Heart right ventricle (tissue), 16 donors: ENCODE data around the gene PRPSAP1. TPM values are rescaled to one million over a fixed set of nuclear protein-coding genes. Genes with fewer than 3 reads are reported as not detected.

Source experiments
- ATAC-seq, 8 donors: fragments of 200-7000 bp; cut with Tn5 transposase; one replicate each; pipeline ENCODE4 v1.9.1; 2020; ENCODE audit warnings: mild to moderate bottlenecking in 8 of 8, moderate library complexity in 8 of 8, moderate number of reproducible peaks in 1 of 8
- DNase-seq, 2 donors: peaks; one replicate each; pipeline ENCODE4 v3.0.0-alpha.2; 2020
- H3K27ac ChIP-seq, 10 donors: fragments of 200-600 bp; sonication (generic) in 2 of 10; one replicate each; pipeline versions ENCODE4 v1.5.0 to v1.8.0; 2020 to 2022; ENCODE audit warnings: mild to moderate bottlenecking in 3 of 10
- H3K27me3 ChIP-seq, 7 donors: fragments of 200-600 bp; one replicate each; pipeline ENCODE4 v1.8.0; 2021 to 2022; ENCODE audit warnings: mild to moderate bottlenecking in 2 of 7
- H3K36me3 ChIP-seq, 9 donors: fragments of 200-600 bp; sonication (generic) in 1 of 9; one replicate each; pipeline versions ENCODE4 v1.5.0 to v1.8.0; 2020 to 2022; ENCODE audit warnings: mild to moderate bottlenecking in 2 of 9
- H3K4me1 ChIP-seq, 9 donors: fragments of 200-600 bp; sonication (generic) in 1 of 9; one replicate each; pipeline versions ENCODE4 v1.5.0 to v1.8.0; 2020 to 2022; ENCODE audit warnings: mild to moderate bottlenecking in 4 of 9
- H3K4me3 ChIP-seq, 10 donors: fragments of 200-600 bp; sonication (generic) in 2 of 10; one replicate each; pipeline versions ENCODE4 v1.5.0 to v1.8.0; 2020 to 2022; ENCODE audit warnings: mild to moderate bottlenecking in 7 of 10, moderate library complexity in 2 of 10
- H3K9me3 ChIP-seq, 11 donors: fragments of 200-600 bp in 10 of 11; sonication (generic) in 2 of 11; one replicate each; pipeline versions ENCODE4 v1.5.0 to v1.8.0; 2013 to 2022; ENCODE audit warnings: mild to moderate bottlenecking in 2 of 11, control low read depth in 1 of 11, moderate library complexity in 1 of 11
- CTCF ChIP-seq, 9 donors: fragments of 200-600 bp; sonication (generic) in 2 of 9; IDR thresholded peaks; one replicate each; pipeline versions ENCODE4 v1.5.0 to v1.8.0; 2021 to 2022; ENCODE audit warnings: antibody characterized with exemption in 9 of 9, mild to moderate bottlenecking in 5 of 9, moderate library complexity in 1 of 9
- WGBS, 2 donors: extraction: QIAGEN DNeasy Blood & Tissue Kit; methylation state at CpG; one replicate each; pipeline ENCODE4 v1.1.7; 2013; ENCODE audit warnings: inconsistent platforms in 1 of 2; 5-methylcytosine and 5-hydroxymethylcytosine counted together
- intact Hi-C, 10 donors: fragments of 100-400 bp; cut with DNase I; formaldehyde crosslinking; loops; one replicate each; pipeline versions ENCODE4 v1.11.1 to v1.14.2; 2022
- polyA plus RNA-seq, 2 donors: library from polyadenylated mRNA; stranded (reverse); fragments of 200-250 nt; gene quantifications; one replicate each; pipeline ENCODE4 v1.2.3, GENCODE V29; 2013
- total RNA-seq, 10 donors: library from RNA; stranded (reverse); fragmentation: NEBNext Ultra II Directional in 3 of 10; extraction: Animal tissue kit (Norgen Biotek cat#: 25700) in 3 of 10; gene quantifications; one replicate each; pipeline versions ENCODE4 v1.2.1 to v1.2.4, GENCODE V29; 2021 to 2023
- donor health status: Arrhythmogenic right ventricular cardiomyopathy.
- donor health status: ischemic (EF 13 %, LVEDD 7.1; RV severe dilation, severe dysfunction).
- donor health status: healthy with polysubstance abuse.
- donor health status: DM: no; HTN: yes; CAD: no.
- donor health status: DM: no; HTN: no; CAD: no.
- donor health status: ischemic (EF 25% LVEDD 6.9; RV normal size, moderate dysfunction).
- donor health status: ischemic (EF 25% LVEDD 5.7; RV mildly dilated, moderate dysfunction).
- donor health status: healthy.
- donor health status: DM: yes; HTN: yes; CAD: no.
- donor health status: Ischemic cardiomyopathy.
- donor health status: ischemic (EF 35%, LVEDD 5.7; RV mildly dilated, moderate dysfunction).
- donor health status: nonischemic (EF 11% LVEDD 7.7; RV severe dilation, severe dysfunction).
- donor health status: DM: yes; HTN: yes; CAD: no.
- donor health status: PGD.
- donor health status: ischemic (EF 29% LVEDD 5.4; RV normal size, mild dysfunction).
- donor health status: nonischemic (EF 23%, LVEDD 6.1; RV moderate dilation, normal function).

PRPSAP1 gene
- total and polyA plus RNA-seq, 12 donors, result 26.4 to 43.7 (median 33.7) TPM

GRCh38 chr17:76264755-76265623, 88.7 kb downstream of the PRPSAP1 start, which contains the start of gene UBALD2:
UBALD2 (plus strand) TSS chr17:76265348; CDS start chr17:76265506, 158 bp downstream.
- no peaks in the 10 kb centered on the region for H3K27me3 ChIP-seq
- H3K36me3 ChIP-seq, result peaks cover 0 to 21% (median 0%) of the 10 kb centered on the region in 9 donors
- no peak for TF ChIP-seq CTCF (IDR thresholded peaks at IDR 0.05)
- peak within 1 kb of the TSS; percentile 72 to 98 (median 94) for H3K4me3 ChIP-seq
- H3K4me1 ChIP-seq, result peaks cover 26 to 83% (median 60%) of the 10 kb centered on the region in 9 donors
- no peaks in the 10 kb centered on the region for H3K9me3 ChIP-seq
- DNase-seq (peak; percentile 99), ATAC-seq (peak; percentile 93 to 97 (median 96))
- 0% methylated on average over 59 to 94 of the region's 94 CpGs for WGBS, 2 donors
- intact Hi-C loops, result loop anchor here in 3 of 10 donors (5.0 to 10.0 kb wide), 3 partner anchors 68 to 483 kb away; partner anchors contain the start of genes MRPL38 (in 1 of the 3) and UNK (in 1 of the 3)
- H3K27ac ChIP-seq, result peak within 1 kb of the TSS; percentile 89 to 98 (median 94)

- ATAC-seq, result no peak
- Histone ChIP-seq H3K4me3 (peak overlapping the region in 6 of 10 donors; percentile 2 to 98 (median 48)), H3K4me1 (peaks cover 20 to 83% (median 55%) of the 10 kb centered on the region in 9 donors), H3K9me3 (no peaks in the 10 kb centered on the region), H3K27ac (peak overlapping the region; percentile 5 to 87 (median 64)), H3K27me3 (no peaks in the 10 kb centered on the region), H3K36me3 (peaks cover 0 to 15% (median 0%) of the 10 kb centered on the region in 9 donors)
- intact Hi-C loops, result loop anchor here in 1 of 10 donors (10.0 kb wide), 1 partner anchor 360 kb away; the partner anchor contains the start of gene MRPL38
- TF ChIP-seq CTCF (IDR thresholded peaks at IDR 0.05), result no peak
- DNase-seq, result no peak
- WGBS, 2 donors, result 39 to 45% methylated on average over 9 of the region's 9 CpGs
These were observed 89.3 kb downstream of the PRPSAP1 start for GRCh38 chr17:76264425-76264754.

- intact Hi-C loops, result loop anchor here in 1 of 10 donors (10.0 kb wide), 1 partner anchor 359 kb away; the partner anchor contains the start of gene MRPL38
- no peaks in the 10 kb centered on the region for H3K27me3 ChIP-seq
- 97 to 98% methylated on average over 5 of the region's 5 CpGs for WGBS, 2 donors
- peak overlapping the region in 6 of 10 donors; percentile 21 to 87 (median 76) for H3K27ac ChIP-seq
- no peak overlapping the region for H3K4me3 ChIP-seq
- peaks cover 16 to 81% (median 55%) of the 10 kb centered on the region in 9 donors for H3K4me1 ChIP-seq
- peaks cover 0 to 10% (median 0%) of the 10 kb centered on the region in 9 donors for H3K36me3 ChIP-seq
- no peak for TF ChIP-seq CTCF (IDR thresholded peaks at IDR 0.05)
- ATAC-seq, result no peak
- no peaks in the 10 kb centered on the region for H3K9me3 ChIP-seq
- no peak for DNase-seq
These were observed 89.8 kb downstream of the PRPSAP1 start for GRCh38 chr17:76263896-76264295.

- peaks cover 0 to 6% (median 0%) of the 10 kb centered on the region in 9 donors for H3K36me3 ChIP-seq
- no peaks in the 10 kb centered on the region for H3K9me3 ChIP-seq
- peaks cover 10 to 70% (median 46%) of the 10 kb centered on the region in 9 donors for H3K4me1 ChIP-seq
- TF ChIP-seq CTCF (IDR thresholded peaks at IDR 0.05), result no peak
- peak overlapping the region in 7 of 10 donors; percentile 1 to 87 (median 62) for H3K27ac ChIP-seq
- intact Hi-C loops, result loop anchor here in 1 of 10 donors (10.0 kb wide), 1 partner anchor 358 kb away; the partner anchor contains the start of gene MRPL38
- 72 to 75% methylated on average over 9 of the region's 9 CpGs for whole genome bisulfite sequencing, 2 donors
- ATAC-seq (no peak), DNase-seq (no peak)
- no peaks in the 10 kb centered on the region for H3K27me3 ChIP-seq
- H3K4me3 ChIP-seq, result no peak overlapping the region
These were observed 90.9 kb downstream of the PRPSAP1 start for GRCh38 chr17:76262732-76263344.
